ENCODE results near the gene GNPAT.

Gene GNPAT

DNA sequence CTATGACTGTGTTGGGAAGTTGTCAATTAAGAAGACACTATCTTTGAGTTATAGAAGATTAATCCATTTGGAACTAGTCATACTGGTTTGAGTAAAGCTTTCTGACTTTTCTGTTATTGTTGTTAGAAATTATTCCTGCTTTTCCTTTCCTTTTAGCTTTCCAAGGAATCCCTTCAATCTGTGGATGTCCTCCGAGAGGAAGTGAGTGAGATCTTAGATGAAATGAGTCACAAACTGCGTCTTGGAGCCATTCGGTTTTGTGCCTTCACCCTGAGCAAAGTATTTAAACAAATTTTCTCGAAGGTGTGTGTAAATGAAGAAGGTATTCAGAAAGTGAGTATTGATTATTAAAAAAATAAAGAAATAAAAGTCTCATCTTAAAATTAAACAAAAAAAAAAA lies 19.3 kb downstream of the GNPAT start:
- no peak for DNase-seq

DNA sequence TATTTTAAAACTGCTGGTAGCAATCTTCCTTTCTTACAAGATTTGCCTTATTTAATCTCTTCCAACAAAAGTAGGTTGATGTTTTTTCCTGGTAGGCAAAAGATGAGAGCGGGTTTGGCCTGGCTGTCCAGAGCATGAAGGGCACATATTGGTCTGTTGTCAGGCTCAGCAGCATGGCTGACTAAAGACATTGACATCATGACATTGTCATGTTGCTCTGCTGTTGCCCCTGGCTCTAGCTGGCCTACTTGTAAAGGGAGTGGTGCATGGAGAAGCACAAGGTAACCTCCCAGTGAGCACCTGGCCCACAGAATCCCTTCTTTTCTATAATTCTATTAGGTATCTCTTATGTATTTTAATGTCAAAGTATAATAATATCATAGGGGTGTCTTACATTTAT lies 23.6 kb downstream of the GNPAT start:
- DNase-seq, result no peak

DNA sequence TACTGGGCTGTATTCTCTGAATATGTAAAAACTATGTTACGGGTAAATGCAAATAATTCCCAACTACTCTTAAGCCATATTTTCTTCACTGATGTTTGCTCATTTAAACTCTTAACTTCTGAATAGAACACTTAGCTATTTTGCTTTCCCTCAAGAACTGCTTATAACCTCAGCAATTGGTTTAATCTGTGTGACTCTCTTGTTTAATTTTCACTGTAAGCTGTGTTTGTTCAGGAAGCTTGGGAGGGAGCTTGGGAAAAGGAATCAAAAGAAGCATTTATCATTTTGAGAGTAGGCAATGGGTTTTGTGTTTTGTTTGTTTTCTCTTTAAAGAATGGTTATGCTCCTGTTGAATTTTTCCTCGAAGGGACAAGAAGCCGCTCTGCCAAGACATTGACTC lies 24.4 kb downstream of the GNPAT start:
- no peak for DNase-seq

DNA sequence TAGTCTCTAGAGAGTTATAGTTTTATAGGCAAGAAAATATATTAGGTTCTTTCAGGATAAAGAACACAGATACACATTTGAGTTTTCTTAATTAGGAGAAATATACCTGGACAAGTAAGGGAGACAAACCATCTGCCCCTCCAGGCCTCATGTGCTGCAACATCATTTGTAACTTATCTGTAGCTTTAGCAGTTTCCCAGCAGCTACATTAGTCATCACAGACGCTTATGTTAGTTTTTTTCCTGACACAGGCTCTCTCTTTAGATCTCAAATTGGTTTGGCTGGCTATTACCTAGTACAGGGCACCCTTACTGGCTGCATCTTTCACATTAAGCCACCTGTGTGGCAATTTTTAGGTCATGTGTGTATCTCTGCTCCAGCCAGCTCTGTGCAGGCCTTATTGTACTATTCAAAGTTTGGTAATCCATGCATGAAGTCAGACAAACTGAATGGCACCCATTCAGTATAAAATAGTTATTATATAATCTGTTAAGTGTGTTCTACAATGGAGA lies 25.9 kb downstream of the GNPAT start:
- no peak for DNase-seq

DNA sequence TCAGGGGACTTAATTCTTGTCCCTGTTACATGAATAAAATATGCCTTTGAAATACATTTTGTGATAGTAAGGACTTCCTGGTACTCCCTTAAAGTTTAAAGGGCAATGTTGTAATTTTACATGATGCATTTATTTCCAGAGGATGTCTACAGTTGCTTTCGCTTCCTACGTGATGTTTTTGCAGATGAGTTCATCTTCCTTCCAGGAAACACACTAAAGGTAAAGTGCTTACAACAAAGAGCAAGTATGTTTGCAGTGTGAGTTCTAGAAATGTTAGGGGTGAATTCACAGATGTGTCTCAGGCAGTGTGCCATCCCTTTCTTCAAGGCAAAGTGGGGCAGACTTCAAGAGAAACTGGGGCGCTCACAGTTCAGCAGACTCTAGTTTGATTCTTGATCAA lies 31.2 kb downstream of the GNPAT start:
- no peak for DNase-seq

DNA sequence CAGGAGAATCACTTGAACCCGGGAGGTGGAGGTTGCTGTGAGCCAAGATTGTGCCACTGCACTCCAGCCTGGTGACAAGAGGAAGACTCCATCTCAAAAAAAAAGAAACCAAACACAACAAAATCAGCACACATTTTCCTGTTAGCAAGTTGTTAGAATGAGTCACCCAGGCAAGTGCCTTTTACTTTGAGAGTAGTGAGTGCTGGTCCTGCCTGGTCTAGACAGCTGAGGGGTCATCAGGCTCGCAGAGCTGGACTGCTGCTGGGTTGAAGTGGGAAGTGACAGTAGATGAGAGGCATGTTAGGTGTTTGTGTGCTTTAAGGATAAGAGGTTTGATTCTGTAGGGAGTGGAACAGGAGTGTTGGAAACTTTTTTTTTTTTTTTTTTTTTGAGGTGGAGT lies 31.9 kb downstream of the GNPAT start:
- no peak for DNase-seq

DNA sequence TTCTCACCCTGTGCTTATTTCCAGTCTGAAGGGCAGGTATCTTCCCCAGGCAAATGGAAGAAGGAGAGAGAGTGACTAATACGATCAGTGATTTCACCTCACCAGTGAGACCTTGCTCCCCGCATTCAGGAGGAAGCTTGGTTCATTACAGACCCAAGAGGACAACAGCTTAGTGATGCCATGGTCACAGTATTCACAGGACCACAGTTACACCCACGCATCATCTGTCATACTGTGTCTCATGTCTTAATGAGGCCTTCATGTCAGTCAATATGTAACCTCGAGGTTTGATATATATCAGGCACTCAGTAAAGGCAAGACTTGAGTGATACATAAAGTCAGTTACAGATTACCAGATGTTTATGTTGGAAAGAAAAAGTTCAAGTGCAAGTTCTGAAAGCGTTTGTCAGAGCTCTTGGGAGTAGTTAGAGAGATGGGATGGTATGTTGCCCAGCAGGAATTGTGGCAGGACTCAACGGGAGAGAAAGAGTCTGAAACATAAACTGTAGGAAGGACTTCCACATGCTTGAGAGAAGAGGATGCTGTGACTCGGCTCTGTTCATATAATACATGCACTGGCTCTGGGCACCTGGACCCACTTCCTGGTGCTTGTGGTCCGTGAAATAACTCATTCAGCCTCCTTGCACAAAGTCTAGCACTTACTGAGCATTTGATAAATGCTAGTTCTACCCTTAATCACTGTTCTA lies 33.3 kb downstream of the GNPAT start:
- DNase-seq, result no peak

DNA sequence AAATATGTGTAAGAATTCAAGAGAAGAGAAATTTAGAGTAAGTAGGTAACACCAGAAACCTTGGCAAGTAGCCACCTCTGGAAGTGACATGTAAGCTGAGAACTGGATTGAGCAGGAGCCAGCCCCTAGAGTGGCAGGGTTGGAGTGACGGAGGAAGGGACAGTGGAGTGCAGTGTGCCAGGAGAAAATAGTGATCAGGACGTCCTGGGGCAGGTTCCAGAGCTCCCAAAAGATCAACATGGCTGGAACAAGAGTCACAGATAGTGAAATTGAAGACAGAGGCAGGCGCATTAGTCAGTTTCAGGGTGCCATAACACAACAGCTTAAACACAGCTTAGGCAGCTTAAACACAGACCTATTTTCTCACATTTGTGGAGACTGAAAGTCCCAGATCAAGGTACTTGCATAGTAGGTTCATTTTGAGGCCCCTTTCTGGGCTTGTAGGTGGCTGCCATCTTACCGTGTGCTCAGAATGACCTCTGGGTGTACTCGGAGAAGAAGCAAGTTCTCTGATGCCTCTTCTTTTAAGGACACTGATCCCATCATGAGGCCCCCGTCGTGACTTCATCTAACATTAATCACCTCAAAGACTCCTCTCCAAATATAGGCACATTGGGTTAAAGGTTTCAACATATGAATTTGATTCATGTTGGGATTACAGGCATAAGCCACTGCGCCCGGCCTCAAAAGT lies 37.2 kb downstream of the GNPAT start:
- DNase-seq, result no peak

DNA sequence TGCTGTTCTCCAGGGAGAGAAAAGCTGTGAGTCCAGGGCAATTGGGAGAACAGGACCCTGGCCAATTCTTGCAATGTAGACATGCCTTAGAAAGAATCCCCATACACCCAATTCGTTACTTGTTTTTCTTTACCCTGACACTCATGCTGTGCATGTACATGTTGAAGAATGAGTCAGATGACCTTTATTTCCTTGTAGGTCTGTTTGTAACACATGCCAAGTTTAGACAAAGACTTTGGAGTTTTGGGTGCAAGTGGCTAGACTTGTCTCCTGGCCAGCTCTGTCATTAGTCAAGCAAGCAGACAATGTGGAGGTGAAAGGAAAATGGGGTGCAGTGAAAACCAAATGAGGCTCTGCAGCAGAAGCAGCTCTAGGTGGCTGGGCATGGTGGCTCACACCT lies 38.1 kb downstream of the GNPAT start:
- no peak for DNase-seq

DNA sequence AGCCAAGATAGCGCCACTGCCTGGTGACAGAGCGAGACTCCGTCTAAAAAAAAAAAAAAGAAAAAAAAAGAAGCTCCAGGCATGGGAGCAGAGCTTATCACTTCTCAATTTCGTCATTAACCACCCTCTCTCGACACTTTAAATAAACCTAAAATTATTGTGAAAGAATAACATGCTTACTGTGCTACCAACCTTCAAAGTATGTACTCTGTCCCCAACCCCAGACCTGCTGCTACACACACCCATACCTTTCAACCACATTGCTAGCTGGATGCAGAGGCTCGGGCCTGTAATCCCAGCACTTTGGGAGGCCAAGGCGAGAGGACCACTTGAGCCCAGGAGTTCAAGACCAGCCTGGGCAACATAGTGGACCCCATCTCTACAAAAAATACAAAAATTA lies 38.7 kb downstream of the GNPAT start:
- no peak for DNase-seq

DNA sequence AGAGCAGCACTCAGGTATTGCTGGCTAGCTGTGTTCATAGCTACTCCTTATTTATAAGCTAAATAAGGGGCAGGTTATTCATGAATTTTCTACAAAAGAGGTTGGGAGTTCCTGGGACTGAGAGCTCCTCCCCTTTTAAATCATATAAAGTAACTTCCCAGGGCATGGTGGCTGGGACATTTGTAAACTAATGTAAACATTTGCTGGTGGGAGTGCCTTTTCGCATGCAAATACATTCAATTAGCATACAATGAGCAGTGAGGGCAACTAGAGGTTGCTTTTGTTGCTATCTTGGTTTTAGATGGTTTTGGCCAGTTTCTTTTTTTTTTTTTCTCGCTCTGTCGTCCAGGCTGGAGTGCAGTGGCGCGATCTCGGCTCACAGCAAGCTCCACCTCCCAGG lies 43.4 kb downstream of the GNPAT start:
- no peak for DNase-seq

DNA sequence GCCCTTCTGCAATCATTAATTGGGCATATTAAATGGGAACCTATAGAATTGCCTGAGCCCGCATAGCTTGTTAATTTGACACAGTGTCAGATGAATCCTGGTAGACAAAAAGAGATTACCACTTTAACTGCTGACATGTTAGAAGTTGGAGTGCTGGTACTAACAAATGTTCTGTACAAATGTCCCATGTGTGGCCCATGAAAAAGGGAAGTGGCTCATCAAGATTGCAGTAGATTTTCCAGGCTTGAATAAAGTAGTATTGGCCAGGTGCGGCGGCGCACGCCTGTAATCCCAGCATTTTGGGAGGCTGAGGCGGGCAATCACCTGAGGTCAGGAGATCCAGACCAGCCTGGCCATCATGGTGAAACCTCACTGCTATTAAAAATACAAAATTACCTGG lies 45.6 kb downstream of the GNPAT start:
- DNase-seq, result no peak

DNA sequence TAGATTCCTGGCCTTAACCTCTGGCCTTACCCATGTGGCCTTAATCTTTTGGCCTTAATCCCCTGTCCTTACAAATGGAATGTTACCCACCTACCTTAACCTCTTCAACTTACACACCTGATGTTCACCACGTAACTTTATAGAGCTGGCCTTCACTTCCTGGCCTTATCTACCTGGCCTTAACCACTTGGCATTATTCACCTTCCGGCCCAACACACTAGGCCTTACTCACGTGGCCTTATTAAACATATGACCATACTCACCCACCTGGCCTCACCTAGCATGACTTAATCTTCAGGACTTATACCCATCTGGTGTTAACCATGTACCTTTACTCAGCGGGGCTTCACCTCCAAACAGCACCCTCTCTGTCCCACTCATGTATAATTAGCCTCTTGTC lies 54.9 kb downstream of the GNPAT start:
- DNase-seq, result no peak

DNA sequence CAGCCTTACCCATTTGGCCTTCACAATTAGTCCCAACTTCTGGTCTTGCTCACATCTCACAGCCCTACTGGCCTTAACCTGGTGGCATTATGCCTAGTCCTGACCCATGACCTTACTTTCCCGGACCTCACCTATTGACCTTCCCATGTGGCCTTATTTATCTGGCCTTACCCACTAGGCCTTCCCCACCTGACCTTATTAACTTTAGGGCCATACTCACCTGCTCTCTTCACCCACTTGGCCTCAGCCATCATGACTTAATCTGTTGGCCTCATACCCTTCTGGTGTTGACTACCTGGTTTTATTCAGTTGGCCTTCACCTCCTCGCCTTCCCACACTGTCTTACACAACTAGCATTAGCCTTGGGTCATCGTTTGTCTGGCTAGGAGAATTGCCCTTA lies 61.0 kb downstream of the GNPAT start:
- no peak for DNase-seq

DNA sequence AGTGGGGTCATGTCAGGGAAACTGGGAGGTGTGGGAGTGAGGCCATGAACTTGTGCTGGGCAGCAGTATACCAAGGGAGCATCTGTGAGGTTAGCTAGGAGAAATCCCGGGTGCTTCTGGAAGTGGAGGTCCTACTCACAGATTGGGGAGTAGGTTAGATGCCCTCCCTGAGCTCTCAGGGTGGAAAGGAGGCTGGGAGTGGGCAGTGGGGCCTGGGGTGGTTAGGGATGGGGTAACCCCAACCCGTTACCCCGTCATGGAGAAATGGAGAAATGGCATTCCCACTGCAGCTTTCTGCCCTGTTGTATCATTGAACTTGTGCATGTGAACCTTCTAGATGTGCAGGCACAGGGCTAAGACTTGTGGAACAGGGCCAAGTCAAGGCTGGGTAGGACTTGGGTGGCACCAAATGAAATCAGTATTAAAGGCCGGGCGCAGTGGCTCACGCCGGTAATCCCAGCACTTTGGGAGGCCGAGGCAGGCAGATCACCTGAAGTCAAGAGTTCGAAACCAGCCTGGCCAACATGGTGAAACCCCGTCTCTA lies 69.5 kb downstream of the GNPAT start:
- DNase-seq, result no peak

DNA sequence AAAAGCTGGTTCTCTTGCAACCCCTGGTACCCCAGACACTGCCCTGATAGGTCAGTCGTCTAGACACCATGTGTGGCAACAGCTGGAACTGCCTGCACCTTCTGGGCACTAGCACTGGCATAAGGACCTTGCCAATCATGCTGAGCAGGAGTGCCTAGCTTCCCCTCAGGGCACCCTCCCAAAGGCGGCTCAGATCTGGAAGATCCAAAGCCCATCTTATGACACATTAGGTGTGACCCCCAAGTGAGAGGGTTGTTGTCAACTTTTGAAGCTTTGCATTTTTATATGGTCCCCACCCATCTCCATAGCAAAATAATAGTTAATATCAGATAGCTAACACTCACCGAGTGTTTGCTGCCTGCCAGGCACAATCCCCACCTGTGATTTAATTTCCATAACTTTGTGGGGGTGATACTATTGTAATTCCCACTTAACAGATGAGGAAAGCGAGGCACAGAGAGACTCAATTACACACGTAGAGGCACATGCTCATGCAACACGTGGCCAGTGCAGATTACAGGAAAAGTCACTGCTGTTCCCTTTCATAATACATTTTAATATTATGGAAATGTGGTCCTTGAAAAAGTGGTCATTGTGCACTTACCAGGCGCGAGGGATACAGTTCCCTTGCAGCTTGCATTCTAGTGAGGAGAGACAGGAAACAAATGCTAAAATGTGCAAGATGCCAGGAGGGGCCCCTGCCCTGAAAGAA lies 70.9 kb downstream of the GNPAT start:
- DNase-seq, result no peak

DNA sequence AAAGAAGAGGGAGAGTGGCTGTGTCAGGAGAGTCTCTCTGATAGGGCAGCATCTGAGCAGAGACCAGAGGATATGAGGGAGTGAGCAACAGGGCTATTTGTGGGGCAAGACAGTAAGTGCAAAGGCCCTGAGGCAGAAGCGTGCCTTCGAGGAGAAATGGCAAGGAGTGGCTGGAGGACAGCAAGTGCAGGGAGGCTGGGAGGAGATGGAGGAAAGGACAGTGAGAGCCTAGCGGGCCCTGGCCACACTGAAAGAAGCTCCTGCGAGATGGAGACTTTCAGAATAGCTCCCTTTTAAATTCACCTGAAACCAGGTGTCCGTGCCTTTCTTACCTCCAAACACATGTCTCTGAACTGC lies 71.4 kb downstream of the GNPAT start:
- DNase-seq, result no peak

DNA sequence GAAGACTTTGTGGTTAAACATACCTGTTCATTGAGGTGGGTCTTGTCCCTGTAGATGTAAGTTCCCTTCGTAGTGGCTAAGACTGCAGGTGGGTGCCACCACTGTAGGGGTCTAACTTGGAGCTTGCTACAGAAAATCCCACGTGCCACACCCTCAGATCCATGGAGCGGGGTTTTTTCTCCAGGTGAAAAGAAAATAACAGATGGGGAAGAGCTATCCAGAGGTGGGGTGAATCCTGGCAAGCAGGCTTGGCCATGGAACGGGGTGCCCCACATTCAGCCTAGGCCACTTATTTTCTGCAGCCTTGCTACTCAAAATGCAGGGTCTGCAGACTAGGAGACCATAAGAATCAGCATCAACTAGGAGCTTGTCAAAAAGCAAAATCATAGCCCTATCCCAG lies 72.6 kb downstream of the GNPAT start:
- no peak for DNase-seq

DNA sequence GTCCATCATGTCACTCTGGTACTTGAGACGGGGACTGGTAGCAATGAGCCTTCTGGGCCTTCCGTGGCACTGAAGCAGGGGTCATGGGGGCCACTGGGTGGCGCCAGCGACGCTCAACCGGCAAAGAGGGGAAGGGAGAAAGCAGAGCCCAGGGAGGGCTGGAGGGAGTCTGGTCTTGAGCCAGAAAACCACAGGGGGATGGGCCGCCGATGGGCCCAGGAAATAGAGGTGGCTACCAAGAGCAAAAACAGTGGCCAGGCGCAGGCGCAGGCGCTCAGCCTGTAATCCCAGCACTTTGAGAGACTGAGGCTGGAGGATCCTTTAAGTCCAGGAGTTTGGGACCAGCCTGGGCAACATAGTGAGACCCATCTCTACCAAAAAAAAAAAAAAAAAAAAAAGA lies 74.9 kb downstream of the GNPAT start:
- DNase-seq, result peak; percentile 11

DNA sequence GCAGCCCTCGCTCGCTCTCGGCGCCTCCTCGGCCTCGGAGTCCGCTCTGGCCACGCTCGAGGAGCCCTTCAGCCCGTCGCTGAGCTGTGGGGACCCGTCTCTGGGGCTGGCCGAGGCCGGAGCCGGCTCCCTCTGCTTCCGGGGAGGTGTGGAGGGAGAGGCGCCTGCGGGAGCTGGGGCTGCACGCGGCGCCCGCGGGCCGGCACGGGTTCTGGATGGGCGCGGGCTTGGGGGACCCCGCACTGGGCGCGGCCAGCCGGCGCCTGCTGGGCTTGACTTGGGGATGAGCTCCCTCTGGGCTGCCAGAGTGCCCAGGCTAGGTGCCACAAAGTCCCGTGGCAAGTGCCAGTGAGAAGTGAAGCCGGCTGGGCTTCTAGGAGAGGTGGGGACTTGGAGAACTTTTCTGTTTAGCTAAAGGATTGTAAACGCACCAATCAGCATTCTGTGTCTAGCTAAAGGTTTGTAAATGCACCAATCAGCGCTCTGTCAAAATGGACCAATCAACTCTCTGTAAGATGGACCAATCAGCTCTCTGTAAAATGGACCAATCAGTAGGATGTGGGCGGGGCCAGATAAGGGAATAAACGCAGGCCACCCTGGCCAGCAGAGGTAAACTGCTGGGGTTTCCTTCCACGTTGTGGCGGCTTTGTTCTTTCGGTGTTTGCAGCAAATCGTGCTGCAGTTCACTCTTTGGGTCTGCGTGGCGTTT lies 76.4 kb downstream of the GNPAT start:
- no peak for DNase-seq

DNA sequence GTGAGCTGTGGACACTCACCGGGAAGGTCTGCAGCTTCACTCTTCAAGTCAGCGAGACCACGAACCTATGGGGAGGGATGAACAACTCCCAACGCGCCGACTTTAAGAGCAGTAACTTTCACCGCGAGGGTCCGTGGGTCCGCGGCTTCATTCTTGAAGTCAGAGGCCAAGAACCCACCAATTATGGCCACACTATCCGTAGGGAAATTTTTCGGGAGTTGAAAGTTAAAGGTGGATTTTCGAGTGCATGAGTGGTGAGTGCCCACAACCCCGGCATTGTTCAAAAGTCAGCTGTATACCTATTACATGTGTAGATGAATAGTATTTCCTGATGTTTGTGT lies 77.0 kb downstream of the GNPAT start:
- DNase-seq, result no peak

DNA sequence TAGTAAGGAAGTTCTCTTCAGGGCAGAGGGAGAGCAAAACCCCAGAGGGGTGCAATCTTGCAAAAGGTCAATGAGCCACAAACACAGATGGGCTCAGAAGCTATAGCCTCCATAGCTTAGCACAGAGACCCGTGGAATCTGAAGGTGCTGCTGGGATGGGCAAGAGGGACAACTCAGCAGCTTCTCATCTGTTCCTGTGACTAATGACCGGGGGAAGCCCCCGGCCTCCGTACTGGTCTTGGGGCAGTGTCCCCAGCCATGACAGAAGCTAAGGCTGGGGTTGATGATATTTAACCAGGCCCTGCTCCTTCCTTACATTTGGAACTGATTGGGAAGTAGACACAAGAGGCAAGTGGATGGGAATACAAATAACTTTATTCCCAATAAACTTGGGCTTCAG lies 77.6 kb downstream of the GNPAT start:
- no peak for DNase-seq

DNA sequence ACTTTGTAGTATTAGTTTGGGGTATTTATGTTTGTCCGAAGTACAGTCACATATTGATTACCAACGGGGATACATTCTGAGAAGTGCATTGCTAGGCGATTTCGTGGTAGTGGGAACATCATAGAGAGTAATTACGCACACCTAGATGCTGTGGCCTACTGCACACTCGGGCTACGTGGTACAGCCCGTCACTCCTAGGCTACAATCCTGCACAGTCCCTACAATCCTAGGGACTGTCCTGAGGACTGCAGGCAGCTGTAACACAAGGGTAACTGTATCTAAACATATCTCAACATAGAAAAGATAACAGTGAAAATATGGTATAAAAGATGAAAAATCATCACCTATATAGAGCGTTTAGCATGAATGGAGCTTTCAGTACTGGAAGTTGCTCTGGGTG lies 78.1 kb downstream of the GNPAT start:
- DNase-seq, result no peak

Measured in eye (tissue), 1 donor.